ENCODE data around the gene PDE8B. TPM values are rescaled to one million over a fixed set of nuclear protein-coding genes. Genes with fewer than 3 reads are reported as not detected.

Gene PDE8B
- total RNA-seq, 2 donors from 2014 or later: 0.07 to 0.36 TPM

DNA sequence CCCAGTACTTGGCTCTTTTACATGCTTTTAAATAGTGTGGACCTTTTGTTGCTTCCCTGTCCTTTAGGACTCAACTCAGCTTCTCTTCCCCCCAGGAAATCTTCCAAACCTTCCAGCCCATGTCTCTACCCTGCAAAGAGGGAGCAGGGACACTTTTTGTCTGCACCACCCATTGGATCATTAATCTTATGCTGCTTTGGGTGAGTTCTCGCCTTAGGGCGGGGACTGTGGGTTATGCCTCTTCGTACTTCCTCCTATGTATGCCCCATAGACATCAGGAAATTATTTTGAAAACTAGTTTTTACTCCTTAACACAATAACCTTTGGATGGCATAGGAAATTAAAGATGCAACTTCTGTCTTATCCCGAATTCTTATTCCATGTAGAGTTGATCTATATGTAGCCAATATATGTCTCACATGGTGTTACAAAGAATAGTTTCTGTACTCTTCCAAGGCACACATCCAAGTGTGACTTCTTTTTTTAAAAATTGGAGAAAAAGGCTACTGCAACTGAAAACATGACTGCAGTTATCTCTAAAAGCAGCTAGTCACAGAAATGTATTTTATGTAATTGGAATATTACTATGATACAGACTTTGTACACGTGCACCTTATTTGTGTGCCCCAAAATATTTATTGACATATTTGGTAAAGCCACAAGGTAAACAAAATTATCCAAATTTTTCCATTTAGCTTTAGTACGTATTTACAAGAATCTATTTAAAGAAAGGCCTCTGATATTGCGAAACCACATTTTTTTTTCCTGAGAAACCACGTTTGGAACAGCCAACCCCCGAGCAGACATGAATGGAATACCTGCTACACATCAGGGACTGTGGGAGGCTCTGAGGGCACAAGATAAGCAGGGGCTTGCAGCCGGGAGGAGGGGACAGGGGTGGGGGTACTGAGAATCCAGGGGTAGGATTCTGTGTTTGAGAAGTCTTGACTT is 148.1 kb downstream of the PDE8B start:
- Mint-ChIP-seq H3K4me3 (no peak overlapping the region), H3K9me3 (no peaks in the 10 kb centered on the region), H3K27ac (no peak overlapping the region), H3K27me3 (ENCODE audit: low read depth) (peaks cover 15% of the 10 kb centered on the region), H3K4me1 (ENCODE audit: low read depth) (peaks cover 25% of the 10 kb centered on the region), H3K36me3 (ENCODE audit: insufficient read depth in 2 of 2) (peaks cover 0 to 1% of the 10 kb centered on the region in 2 donors)
- DNase-seq (no peak), ATAC-seq (replicated peaks in 1 of 2) (no peak)

DNA sequence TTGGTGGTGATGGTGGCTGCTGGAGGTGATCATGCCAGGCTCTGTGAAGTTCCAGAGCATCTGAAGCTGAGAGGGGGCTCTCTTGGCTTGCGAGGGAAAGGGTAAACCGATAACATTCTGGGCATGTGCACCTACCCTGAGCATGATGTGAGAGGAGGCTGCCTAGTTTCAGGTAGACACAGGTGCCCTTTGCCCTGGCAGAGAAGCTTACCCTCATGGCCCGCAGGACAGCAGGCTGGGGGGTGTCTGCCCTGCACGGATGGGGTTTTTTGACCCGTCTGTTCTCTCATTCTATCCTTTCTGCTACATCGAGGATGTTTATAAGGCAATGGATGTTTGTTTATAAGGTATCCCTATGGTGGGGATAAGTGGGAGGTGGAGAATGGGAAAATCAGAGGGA is 148.8 kb downstream of the PDE8B start:
- ATAC-seq (replicated peaks in 1 of 2) (no peak), DNase-seq (no peak)
- H3K4me1 Mint-ChIP-seq (ENCODE audit: low read depth): peaks cover 25% of the 10 kb centered on the region
- H3K27me3 Mint-ChIP-seq (ENCODE audit: low read depth): peaks cover 8% of the 10 kb centered on the region
- no peaks in the 10 kb centered on the region for H3K9me3 Mint-ChIP-seq
- H3K27ac Mint-ChIP-seq: no peak overlapping the region
- peaks cover 0 to 1% of the 10 kb centered on the region in 2 donors for H3K36me3 Mint-ChIP-seq (ENCODE audit: insufficient read depth in 2 of 2)
- H3K4me3 Mint-ChIP-seq: no peak overlapping the region

DNA sequence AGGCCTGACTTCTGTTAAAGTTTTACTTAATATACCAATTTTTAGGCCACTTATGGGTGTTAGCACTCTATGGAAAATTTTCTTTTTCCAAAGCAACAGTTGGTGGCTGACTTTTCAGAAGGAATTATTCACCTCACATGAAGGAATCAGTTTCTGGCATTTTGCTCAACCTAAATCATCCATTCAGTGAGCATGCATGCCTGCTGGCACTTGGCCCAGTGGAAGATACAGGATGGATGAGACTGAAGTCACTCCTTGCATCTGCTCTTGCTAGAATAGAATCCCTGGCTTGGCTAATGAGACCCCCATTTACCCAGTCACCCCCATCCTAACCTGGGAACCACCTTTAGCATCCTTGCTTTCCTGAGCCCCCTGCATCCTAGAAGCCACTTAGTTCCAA is 149.9 kb downstream of the PDE8B start:
- H3K27me3 Mint-ChIP-seq (ENCODE audit: low read depth): no peaks in the 10 kb centered on the region
- H3K4me1 Mint-ChIP-seq (ENCODE audit: low read depth): peaks cover 25% of the 10 kb centered on the region
- H3K9me3 Mint-ChIP-seq: no peaks in the 10 kb centered on the region
- H3K4me3 Mint-ChIP-seq: no peak overlapping the region
- ATAC-seq (replicated peaks in 1 of 2) (no peak), DNase-seq (no peak)
- H3K36me3 Mint-ChIP-seq (ENCODE audit: insufficient read depth in 2 of 2): peaks cover 0 to 1% of the 10 kb centered on the region in 2 donors
- no peak overlapping the region for H3K27ac Mint-ChIP-seq

DNA sequence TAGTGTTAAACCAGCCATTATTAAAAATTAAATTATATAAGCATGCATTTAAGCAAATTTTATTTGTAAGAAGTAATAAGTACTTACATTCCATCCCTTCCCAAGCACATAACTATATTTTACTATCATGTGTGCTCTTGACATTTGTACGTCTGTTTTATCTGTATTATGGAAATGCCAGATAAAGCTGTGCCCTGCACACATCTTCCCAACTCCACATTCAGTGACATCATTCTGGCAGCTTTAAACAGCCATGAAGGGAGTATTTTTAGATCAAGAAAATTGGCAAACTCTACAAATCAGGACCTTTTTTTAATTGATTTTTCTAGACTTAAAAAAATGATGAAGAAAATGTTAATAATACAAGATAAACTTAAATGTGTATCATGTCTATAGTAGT is 150.5 kb downstream of the PDE8B start:
- peaks cover 0 to 1% of the 10 kb centered on the region in 2 donors for H3K36me3 Mint-ChIP-seq (ENCODE audit: insufficient read depth in 2 of 2)
- peaks cover 23% of the 10 kb centered on the region for H3K4me1 Mint-ChIP-seq (ENCODE audit: low read depth)
- H3K9me3 Mint-ChIP-seq: no peaks in the 10 kb centered on the region
- H3K27me3 Mint-ChIP-seq (ENCODE audit: low read depth): no peaks in the 10 kb centered on the region
- ATAC-seq (replicated peaks in 1 of 2): no peak
- no peak overlapping the region for H3K27ac Mint-ChIP-seq
- H3K4me3 Mint-ChIP-seq: no peak overlapping the region
- DNase-seq: no peak

DNA sequence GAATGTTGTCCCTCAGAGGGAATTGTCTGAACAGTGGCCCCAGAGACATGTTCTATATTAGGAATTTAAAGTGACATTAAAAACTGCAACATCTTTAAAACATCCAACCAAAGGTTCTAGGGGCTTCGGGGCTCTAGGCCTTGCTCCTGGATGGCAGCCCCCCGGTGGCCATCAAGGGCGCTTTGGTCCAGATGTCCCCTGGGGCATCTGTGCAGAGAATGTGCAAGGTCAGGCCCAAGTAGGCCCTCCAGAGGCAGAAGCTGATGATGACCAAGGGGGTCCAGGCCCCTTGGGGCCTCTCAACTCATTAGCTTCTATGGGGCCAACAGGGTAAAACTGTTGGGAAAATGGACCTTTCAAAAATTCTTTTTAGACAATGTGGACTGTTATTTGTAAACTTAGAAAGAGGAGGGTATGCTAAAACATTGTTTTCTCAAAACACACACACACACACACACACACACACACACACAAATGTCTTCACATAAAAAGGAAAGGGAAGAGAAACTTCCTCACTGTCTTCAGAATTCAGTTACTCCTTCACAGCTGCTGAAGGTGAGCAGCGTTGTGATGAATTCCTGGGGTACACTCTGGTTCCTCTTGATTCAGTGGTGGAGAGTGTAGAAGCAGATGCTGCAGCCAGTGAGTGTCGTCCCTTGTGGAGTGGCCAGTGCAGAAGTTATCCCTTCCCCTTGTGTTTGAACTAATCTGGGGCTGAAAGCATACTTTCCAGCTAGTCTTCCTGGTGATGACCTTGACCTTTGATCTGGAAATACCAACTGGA is 156.4 kb downstream of the PDE8B start:
- H3K4me1 Mint-ChIP-seq (ENCODE audit: low read depth): peaks cover 12% of the 10 kb centered on the region
- ATAC-seq (replicated peaks in 1 of 2): no peak
- no peak overlapping the region for H3K27ac Mint-ChIP-seq
- H3K4me3 Mint-ChIP-seq: no peak overlapping the region
- DNase-seq: no peak
- no peaks in the 10 kb centered on the region for H3K9me3 Mint-ChIP-seq
- H3K36me3 Mint-ChIP-seq (ENCODE audit: insufficient read depth in 2 of 2): no peaks in the 10 kb centered on the region
- H3K27me3 Mint-ChIP-seq (ENCODE audit: low read depth): no peaks in the 10 kb centered on the region

DNA sequence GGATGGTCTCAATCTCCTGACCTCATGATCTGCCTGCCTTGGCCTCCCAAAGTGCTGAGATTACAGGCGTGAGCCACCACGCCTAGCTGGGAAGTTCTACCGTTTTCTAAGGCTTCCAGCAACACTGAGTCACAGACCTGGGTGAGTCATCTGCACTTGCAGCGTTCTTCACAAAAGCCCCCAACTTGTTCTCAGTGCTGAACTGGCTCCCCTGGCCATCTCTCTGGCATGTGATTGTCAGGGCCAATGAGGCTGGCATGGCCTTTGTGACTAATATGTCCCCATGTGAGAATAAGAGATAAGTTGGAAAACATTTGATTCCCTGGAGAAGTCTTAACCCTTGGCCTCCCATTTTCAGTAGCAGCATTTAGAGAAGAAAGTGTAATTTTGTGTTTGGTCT is 157.3 kb downstream of the PDE8B start:
- ATAC-seq (replicated peaks in 1 of 2): peak; percentile 85 to 90
- Mint-ChIP-seq H3K27me3 (ENCODE audit: low read depth) (peaks cover under 1% of the 10 kb centered on the region), H3K4me3 (no peak overlapping the region), H3K36me3 (ENCODE audit: insufficient read depth in 2 of 2) (no peaks in the 10 kb centered on the region), H3K27ac (no peak overlapping the region), H3K9me3 (no peaks in the 10 kb centered on the region), H3K4me1 (ENCODE audit: low read depth) (peaks cover 12% of the 10 kb centered on the region)
- DNase-seq: peak; percentile 25 to 52

DNA sequence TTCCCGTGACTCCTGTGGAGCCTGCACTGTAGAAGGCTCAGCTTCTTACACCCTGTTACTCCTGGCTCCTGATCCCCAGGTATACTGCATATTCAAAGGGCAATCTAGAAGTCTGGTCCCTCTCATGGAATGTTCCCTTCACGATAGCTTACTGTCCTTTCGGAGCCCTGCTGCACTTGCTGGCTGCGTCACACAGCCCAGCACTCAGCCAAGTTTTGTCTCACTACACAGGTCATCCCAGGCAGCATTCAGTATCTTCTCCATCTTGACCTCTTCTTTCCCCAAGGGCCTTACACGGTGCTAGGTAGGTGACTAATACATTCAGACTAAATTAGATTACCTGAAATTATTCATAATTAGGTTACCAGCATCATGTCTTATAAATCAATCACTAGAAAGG is 157.9 kb downstream of the PDE8B start:
- H3K27me3 Mint-ChIP-seq (ENCODE audit: low read depth): peaks cover 7% of the 10 kb centered on the region
- H3K36me3 Mint-ChIP-seq (ENCODE audit: insufficient read depth in 2 of 2): no peaks in the 10 kb centered on the region
- H3K4me3 Mint-ChIP-seq: no peak overlapping the region
- H3K27ac Mint-ChIP-seq: no peak overlapping the region
- no peaks in the 10 kb centered on the region for H3K9me3 Mint-ChIP-seq
- peaks cover 12% of the 10 kb centered on the region for H3K4me1 Mint-ChIP-seq (ENCODE audit: low read depth)
- DNase-seq (no peak), ATAC-seq (replicated peaks in 1 of 2) (no peak)

DNA sequence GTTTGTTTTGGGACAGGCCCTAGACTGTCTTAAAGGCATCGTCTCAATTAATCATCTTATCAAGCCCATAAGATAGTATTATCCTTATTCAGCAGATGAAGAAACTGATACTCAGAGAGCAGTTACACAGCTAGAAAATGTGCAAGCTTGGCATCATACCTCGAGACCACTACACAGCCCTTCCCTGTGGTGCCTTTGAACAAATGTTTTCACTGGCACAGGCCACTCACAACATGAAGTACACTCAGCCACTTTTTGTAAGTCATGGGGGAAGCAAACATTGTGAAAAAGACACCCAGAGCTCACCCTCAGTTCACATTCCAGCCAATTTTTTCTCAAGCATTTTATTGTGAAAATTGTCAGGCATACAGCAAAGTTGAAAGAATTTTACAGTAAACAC is 159.1 kb downstream of the PDE8B start:
- Mint-ChIP-seq H3K9me3 (no peaks in the 10 kb centered on the region), H3K4me3 (no peak overlapping the region)
- ATAC-seq (replicated peaks in 1 of 2): no peak

DNA sequence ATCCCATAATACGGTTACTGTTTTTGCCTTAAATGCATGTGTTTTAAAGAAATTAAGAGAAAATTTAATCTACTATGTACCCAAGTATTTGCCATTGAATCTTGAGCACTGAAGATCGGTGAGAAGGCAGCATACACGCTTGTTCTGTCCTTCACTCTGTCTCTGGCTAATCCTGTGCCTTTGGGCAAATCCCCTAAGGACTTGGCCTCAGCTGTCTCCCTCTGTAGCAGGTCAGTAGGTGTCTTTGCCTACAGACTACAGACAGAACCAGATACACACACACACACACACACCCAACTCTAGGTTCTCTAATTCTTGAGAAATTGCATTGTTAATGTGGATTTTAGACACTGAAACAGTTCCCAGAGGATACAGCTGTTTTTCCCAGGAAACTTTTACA is 164.2 kb downstream of the PDE8B start:
- peaks cover 12% of the 10 kb centered on the region for H3K4me1 Mint-ChIP-seq (ENCODE audit: low read depth)

More for the DNA sequence above, 159.1 kb downstream of the PDE8B start:
- DNase-seq: no peak
- Mint-ChIP-seq H3K4me1 (ENCODE audit: low read depth) (peaks cover 12% of the 10 kb centered on the region), H3K36me3 (ENCODE audit: insufficient read depth in 2 of 2) (no peaks in the 10 kb centered on the region), H3K27me3 (ENCODE audit: low read depth) (peaks cover 7% of the 10 kb centered on the region), H3K27ac (no peak overlapping the region)

DNA sequence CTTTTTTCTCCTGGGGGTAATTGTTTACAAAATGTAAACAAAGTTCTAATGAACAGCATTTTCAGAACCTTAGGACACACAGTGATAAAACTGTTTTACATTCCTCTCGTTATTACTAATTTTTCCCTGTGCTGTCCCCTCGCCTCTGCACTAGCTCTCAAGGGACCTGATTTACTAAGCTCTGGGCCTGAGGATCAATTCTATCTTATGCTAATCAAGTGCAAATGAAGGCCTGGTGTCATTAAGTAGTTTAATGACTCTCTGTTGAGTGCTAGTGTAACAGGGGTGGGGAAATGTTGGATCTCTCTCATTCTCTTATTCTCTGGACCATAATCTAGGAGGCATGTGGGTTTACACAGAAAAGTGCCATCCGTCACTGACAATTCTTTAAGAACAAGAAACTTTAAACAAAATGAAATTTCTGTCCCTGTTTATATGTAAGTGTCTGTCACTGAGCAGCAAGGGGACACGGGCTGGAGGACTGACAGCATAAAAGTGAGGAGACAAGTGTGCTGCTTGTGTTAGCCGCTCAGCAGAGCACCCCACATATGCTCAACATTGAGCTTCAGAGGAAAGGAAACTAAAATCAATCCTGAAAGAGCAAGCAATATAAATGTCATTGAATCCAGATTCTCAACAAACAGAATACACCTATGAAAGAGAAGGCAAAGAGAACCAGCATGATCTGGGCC is 166.3 kb downstream of the PDE8B start:
- ATAC-seq (replicated peaks in 1 of 2): no peak
- H3K36me3 Mint-ChIP-seq (ENCODE audit: insufficient read depth in 2 of 2): peaks cover 4 to 16% of the 10 kb centered on the region in 2 donors

More for the DNA sequence above, 164.2 kb downstream of the PDE8B start:
- ATAC-seq (replicated peaks in 1 of 2) (no peak), DNase-seq (no peak)
- Mint-ChIP-seq H3K36me3 (ENCODE audit: insufficient read depth in 2 of 2) (peaks cover 4 to 16% of the 10 kb centered on the region in 2 donors), H3K27ac (no peak overlapping the region), H3K4me3 (no peak overlapping the region), H3K27me3 (ENCODE audit: low read depth) (peaks cover 17% of the 10 kb centered on the region), H3K9me3 (peaks cover 3 to 5% of the 10 kb centered on the region in 2 donors)

DNA sequence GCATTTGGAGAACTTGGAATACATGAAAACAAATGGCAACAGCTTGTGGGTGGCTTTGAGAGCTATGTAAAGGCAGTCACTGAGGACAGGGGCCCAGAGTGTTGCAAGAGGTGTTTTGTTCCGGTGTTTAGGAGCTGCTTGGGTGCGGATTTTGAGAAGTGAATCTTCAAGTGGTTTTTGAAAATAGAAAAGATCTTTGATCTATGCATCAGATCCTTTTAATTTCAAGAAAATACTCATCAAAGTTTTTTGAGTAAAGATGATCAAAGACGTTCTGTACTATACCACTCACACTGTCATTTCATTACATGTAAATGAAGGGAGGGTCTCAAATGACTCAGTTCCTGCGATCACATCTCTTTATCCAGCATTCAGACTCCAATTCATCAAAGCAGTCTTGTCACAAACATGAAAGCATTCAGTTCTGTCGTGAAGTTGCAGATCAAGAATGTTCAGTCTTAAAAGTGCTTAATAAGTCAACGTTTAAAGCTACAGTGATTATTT is 169.1 kb downstream of the PDE8B start:
- peak; percentile 92 to 94 for ATAC-seq (replicated peaks in 1 of 2)
- peaks cover 34% of the 10 kb centered on the region for H3K4me1 Mint-ChIP-seq (ENCODE audit: low read depth)
- H3K27ac Mint-ChIP-seq: peak overlapping the region; percentile 70
- H3K9me3 Mint-ChIP-seq: peaks cover 8% of the 10 kb centered on the region in 2 donors
- DNase-seq: peak; percentile 65 to 79
- H3K4me3 Mint-ChIP-seq: peak overlapping the region; percentile 48 to 67
- H3K36me3 Mint-ChIP-seq (ENCODE audit: insufficient read depth in 2 of 2): peaks cover 4 to 20% of the 10 kb centered on the region in 2 donors
- H3K27me3 Mint-ChIP-seq (ENCODE audit: low read depth): peaks cover 9% of the 10 kb centered on the region

More for the DNA sequence above, 166.3 kb downstream of the PDE8B start:
- no peak overlapping the region for H3K27ac Mint-ChIP-seq
- H3K4me1 Mint-ChIP-seq (ENCODE audit: low read depth): peaks cover 32% of the 10 kb centered on the region
- no peak for DNase-seq
- H3K4me3 Mint-ChIP-seq: no peak overlapping the region
- peaks cover 3 to 5% of the 10 kb centered on the region in 2 donors for H3K9me3 Mint-ChIP-seq
- H3K27me3 Mint-ChIP-seq (ENCODE audit: low read depth): peaks cover 17% of the 10 kb centered on the region

DNA sequence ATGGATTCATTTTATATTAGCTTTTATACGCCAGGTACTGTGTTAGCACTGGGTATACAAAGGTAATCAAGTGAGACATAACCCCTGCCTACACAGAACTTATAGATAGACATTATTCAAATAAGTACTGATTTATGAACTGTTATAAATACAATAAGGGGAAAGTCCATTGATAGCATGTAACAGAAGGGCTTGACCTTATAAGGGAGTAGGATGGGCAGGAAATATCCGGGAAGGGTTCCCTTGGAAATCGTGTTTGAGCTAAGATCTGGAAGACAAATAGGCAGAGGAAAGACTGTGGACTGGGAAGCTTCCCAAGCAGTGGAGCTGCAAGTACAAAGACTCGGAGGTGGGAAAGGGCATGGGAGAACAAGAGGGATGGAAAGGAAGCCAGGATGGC is 170.2 kb downstream of the PDE8B start:
- Mint-ChIP-seq H3K4me3 (peak overlapping the region in 1 of 2 donors; percentile 23), H3K27me3 (ENCODE audit: low read depth) (peaks cover 9% of the 10 kb centered on the region), H3K36me3 (ENCODE audit: insufficient read depth in 2 of 2) (peaks cover 6 to 20% of the 10 kb centered on the region in 2 donors), H3K4me1 (ENCODE audit: low read depth) (peaks cover 34% of the 10 kb centered on the region), H3K27ac (no peak overlapping the region), H3K9me3 (peaks cover 8% of the 10 kb centered on the region in 2 donors)
- DNase-seq (no peak), ATAC-seq (replicated peaks in 1 of 2) (no peak)
